ENCODE results near the gene ATP13A2.

The ATP13A2 gene, protein sequence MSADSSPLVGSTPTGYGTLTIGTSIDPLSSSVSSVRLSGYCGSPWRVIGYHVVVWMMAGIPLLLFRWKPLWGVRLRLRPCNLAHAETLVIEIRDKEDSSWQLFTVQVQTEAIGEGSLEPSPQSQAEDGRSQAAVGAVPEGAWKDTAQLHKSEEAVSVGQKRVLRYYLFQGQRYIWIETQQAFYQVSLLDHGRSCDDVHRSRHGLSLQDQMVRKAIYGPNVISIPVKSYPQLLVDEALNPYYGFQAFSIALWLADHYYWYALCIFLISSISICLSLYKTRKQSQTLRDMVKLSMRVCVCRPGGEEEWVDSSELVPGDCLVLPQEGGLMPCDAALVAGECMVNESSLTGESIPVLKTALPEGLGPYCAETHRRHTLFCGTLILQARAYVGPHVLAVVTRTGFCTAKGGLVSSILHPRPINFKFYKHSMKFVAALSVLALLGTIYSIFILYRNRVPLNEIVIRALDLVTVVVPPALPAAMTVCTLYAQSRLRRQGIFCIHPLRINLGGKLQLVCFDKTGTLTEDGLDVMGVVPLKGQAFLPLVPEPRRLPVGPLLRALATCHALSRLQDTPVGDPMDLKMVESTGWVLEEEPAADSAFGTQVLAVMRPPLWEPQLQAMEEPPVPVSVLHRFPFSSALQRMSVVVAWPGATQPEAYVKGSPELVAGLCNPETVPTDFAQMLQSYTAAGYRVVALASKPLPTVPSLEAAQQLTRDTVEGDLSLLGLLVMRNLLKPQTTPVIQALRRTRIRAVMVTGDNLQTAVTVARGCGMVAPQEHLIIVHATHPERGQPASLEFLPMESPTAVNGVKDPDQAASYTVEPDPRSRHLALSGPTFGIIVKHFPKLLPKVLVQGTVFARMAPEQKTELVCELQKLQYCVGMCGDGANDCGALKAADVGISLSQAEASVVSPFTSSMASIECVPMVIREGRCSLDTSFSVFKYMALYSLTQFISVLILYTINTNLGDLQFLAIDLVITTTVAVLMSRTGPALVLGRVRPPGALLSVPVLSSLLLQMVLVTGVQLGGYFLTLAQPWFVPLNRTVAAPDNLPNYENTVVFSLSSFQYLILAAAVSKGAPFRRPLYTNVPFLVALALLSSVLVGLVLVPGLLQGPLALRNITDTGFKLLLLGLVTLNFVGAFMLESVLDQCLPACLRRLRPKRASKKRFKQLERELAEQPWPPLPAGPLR

DNA sequence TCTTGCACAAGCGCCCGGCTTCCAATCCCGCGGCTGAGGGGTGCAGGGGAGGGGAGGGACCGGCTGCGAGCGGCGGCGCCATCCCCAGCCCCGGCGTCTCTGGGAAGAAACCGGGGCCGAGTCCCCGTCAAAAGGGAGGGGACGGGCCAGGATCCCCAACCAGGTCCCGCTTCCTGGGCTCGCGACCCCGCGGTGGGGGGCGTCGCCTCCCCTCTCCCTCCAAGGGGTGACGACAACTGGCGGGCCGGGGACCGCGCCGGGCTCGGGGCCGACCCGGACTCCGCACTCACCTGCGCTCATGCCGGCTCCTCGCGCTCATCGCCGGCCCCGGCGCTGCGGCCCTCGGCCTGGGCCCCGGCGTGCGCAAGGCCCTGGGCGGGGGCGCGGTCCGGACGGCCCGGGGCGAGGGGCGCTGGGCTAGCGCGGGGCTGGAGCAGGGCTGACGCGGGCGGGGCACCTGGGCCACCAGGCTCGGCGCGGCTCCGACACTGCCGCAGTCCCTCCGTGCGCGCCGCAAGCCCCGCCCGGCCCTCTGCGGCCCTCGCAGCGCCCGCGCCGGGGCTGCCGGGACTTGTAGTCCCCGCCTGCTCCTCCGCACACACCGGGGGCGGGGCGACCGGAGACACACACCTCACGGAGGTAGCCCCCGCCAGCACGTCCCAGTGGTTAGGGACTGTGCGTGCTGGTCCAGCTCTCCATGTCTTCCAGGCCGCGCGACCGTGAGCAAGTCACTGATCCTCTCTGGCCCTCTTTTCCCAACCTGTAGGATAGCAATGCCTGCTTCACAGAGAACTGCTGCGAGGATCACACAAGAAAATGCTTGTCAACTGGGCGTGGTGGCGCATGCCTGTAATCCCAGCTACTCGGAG lies at the start of gene ATP13A2:
TSS of gene ATP13A2 (minus strand) at position 490 of the 869 bp plus-strand sequence. CDS start at position 300, 190 bp downstream.
- peak; percentile 54 to 79 (median 62) for DNase-seq (ENCODE audit: low read depth in 2 of 3, low spot score in 1 of 3)

DNA sequence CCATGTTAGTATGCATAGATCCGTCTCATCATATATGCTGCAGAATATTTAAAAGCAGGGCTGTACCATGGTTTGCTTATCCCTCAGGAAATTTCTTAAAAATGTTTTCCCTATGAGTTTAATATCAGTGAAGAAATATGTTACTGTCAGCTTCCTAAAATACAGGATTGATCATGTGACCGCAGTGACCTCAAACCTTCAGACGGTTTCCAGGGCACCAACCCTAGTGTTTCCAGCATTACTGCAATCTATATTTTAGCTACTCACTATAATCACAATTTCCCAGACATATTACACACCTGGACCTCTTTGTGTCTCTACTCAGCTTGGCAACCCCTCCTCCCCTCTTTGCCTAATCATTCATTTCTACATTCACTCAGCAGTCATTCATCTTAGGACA lies 49.8 kb upstream of the ATP13A2 start:
- no peak for DNase-seq (ENCODE audit: low read depth in 2 of 3, low spot score in 1 of 3)

DNA sequence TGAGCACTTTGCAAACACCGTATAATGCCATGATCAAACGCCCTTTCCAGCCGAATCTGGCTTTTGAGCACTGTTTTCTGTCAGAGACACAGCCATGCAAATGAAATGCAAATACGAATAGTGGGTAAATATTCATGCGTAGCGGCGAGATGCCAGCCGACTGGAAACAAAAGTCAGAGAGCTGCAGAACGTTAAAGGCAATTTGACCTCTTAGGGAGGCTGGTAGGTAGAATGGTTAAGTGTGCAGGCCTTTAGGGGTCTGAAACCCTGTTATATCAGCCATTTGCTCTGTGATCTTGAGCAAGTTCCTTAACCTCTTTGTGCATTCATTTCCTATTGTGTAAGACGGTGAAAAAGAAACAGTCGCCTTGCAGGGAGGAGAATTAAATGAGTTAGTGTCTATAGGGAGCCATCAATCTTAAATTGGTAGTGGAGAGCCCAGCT lies 48.6 kb upstream of the ATP13A2 start:
- no peak for DNase-seq (ENCODE audit: low read depth in 2 of 3, low spot score in 1 of 3)

DNA sequence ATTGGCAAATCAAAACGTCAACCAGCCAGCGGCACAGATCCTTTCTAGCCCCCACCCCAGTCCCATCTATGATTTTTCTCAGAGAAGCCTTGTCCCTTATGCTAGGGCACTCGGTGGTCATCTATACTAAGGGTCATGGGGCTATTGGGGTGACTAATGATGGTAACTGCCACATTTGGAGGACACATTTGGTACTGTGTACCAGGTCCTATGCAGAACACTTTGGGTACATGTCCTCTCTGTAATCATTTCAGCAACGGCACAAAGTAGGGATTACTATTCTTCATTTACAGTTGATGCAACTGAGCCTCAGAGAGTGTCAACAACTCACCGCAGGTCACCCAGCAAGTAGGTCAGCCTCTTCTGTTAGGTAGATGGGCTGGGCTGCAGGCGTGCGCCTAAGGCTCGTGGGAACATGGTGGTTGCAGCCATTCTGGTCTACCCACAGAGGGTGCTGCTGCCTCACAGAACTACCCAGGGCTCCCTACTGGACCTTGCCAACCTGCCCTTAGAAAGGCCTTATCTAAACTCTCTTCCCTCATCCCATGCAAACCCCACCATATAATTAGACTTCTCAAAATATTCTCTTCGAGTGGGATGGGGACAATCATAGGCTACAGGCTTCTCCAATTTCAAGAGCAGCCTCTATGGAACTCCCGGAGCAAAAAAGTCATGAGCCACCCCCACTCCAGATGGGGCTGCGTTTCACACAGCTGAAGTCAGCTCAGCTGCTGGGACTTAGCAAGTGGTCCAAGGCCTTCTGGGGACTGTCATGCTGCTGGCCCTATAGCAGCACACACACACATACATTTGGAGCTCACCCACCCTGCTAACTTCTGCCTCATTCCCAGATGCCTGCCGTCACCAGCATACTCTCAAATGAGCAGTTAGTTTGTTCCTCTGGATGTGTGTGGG lies 47.9 kb upstream of the ATP13A2 start:
- peak in 2 of 3 donors; percentile 9 to 23 for DNase-seq (ENCODE audit: low read depth in 2 of 3, low spot score in 1 of 3)

DNA sequence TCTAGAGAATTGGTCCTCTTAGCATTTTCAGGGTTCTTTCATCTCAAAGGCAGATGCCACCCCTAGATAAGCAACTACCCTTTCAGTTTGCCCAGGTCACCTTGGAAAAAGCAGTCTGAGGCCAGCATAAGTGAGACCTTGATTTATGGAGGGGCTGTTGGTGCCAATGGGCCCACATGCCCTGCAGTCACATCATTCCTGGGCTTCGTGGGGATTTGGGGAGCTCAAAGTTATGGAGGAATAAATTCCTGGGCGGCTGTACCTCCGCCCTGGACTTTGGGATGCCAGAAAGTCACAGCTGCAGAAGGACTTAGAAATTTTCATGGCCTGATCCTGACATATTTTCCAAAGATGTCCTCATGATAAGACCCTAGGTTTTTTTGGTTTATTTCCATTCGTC lies 44.8 kb upstream of the ATP13A2 start:
- DNase-seq (ENCODE audit: low read depth in 2 of 3, low spot score in 1 of 3): no peak

DNA sequence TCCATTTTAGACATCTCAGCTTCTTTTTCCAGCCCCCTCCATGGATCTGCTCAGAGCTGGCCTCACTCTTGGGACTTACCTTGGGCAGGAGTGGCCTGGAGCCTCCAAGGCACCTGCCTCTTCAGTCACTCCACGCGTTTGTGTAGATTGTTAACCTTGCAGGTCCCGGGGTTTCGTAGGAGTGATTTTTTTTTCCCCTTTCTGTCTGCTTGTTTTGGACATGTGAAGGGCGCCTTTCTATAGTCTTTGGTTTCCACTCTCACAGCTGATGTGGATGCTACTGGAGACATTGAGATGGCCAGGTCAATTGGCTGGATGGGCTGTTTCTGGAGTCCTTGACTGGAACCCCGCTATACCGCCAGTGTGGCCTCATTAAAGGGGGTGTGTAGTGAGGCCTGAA lies 44.1 kb upstream of the ATP13A2 start:
- DNase-seq (ENCODE audit: low read depth in 2 of 3, low spot score in 1 of 3): no peak

DNA sequence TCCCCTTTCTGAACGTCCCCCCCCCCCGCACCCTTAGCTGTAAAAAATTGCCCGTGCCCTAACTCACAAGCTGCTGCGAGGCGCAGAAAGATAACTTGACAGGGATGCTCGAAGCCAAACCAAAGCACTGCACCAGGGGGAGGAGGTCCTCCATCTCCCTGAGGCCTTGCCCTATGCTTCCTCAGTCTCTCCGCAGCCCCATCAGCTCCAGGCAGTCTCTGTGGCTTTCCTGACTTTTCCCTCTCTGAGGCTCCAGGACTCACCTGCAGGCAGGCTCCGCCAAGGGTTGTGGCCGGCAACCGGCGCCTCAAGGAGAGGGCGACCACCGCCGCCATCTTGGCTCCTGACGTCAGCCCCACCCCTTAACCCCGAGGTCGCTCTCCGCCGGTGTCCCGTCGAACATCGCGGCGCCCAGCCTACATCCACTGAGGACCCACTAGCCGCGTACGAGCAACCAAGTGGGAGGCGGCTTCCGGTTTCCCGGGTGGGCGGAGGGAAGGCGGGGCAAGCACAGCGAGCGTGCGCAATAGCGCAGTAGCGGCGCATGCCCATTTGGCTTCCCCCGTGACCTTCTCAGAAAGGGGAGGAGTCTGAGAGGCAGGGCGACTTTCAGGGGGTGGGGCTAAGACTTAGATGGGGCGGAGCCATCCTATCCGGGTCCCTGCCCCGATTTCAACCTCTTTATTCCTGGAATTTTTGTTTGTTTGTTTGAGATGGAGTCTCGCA lies 42.1 kb upstream of the ATP13A2 start, which contains the start of gene SDHB:
TSS of gene SDHB (minus strand) at position 348 of the 726 bp plus-strand sequence. CDS start at position 335, 13 bp downstream.
- peak; percentile 97 to 99 (median 99) for DNase-seq (ENCODE audit: low read depth in 2 of 3, low spot score in 1 of 3)

DNA sequence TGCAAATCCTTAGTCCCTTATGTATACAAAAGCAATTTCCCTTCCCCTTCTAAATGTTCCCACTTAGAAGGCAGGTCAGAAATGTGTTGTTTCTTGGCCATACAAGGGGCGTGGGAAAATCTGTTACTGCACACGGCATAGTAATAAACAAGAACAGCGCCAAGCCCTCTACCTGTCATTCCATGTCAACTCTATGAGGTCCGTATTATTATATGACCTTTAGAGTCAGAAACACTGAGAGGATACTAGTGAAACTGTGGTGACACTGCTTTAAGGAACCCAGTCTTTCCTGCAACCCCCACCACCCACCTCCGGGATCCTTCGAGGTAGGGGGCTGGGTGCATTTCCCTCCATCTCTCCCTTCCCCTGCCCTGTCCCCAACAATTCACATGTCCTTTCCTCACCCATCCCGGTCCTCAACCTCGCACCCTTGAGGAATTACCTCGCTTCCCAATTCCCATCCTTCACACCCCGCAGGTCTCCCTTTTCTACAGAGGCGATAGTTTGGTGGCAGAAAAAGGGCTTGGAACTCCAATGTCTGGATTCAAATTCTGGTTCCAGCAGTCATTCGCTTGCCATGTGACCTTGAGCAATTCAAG lies 41.5 kb upstream of the ATP13A2 start:
- no peak for DNase-seq (ENCODE audit: low read depth in 2 of 3, low spot score in 1 of 3)

DNA sequence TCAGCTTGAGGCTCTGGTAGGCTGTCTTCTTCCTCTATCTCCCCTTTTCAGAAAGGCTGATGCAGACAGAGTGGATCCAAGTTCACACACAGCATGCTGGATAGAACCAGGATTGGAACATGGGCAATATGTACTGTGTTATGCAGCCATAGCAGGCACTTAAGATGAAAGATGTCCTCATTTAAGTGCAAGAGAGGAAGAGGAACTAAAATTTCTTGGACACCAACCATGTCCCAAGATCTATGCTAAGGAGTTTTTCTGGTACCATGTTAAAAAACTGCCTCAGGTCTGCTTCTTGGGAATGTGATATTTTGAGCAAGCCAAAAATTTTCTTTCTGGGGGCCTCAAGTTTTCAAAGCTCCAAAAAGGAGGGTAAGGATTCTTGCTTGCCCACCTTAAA lies 40.9 kb upstream of the ATP13A2 start:
- no peak for DNase-seq (ENCODE audit: low read depth in 2 of 3, low spot score in 1 of 3)

DNA sequence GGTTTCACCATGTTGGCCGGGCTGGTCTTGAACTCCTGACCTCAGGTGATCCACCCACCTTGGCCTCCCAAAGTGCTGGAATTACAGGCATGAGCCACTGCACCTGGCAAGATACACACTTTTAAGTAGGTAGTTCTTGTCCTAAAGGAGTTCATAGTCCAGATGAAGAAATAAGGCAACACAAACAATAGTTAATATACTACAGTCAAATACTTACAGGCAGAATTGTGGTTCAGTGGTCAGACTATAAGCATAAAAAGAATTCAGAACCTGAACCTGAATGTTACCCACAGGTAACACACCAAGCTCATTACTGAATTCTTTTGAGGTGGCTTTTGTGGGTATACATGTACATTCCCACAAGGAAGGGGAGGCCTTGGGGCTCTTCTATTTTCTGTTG lies 40.3 kb upstream of the ATP13A2 start:
- DNase-seq (ENCODE audit: low read depth in 2 of 3, low spot score in 1 of 3): no peak

DNA sequence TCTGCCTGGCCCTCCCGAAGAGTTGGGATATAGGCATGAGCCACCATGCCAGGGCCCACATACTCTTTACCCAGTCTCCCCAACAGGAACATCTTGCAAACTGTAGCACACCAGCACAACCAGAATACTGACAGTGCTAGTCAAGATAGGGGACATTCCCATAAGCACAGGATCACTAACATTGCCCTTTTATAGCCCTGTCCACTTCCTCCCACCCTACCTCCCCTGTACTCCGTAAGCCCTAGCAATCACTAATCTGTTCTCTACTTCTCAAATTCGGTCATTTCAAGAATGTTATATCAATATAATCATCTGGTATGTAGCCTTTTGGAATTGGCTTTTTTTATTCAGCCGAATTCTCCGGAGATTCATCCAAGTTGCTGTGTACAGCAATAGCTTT lies 36.2 kb upstream of the ATP13A2 start:
- DNase-seq (ENCODE audit: low read depth in 2 of 3, low spot score in 1 of 3): no peak

DNA sequence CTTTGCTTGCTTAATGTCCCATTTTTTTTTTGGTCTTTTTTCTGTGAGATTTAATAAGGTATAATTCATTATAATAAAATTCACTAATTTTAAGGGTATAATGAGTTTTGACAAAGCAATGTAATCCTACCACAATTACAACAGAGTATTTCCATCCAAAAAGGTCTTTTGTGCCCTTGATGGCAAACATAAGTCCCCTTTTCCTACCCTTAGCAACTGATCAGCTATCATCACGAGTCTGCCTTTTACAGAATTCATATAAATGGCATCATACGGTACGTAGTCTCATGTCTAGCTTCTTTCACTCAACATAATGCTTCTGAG lies 34.6 kb upstream of the ATP13A2 start:
- no peak for DNase-seq (ENCODE audit: low read depth in 2 of 3, low spot score in 1 of 3)

DNA sequence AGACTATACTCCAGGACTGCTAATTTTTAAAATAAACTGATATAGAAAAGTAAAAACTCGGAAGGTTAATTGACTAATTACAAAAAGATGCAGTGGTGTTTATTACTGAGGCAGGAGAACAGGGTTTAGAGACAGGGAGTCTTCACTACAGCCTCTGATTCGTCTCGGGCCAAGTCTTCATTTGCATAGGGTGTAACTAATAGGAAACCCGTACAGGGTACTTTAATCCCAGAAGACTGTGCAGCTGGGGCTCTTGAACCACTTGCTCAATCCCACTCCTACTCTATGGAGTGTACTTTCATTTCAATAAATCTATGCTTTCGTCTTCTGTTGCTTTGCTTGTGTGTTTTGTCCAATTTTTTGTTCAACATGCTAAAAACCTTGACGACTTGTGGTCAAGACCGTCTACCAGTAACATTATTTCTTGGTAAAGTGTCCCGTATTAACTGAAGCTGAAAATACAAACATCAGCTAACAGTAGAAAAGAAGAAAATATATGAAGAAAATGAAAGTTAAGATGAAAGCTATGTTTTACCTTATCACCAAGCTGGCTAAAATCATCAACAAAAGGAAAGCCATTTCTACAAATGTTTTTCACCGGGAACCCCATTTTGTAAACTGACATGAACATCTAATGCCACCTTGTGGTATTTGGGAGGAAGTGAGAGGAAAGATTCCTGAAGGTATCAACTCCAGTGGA lies 34.1 kb upstream of the ATP13A2 start:
- DNase-seq (ENCODE audit: low read depth in 2 of 3, low spot score in 1 of 3): no peak

DNA sequence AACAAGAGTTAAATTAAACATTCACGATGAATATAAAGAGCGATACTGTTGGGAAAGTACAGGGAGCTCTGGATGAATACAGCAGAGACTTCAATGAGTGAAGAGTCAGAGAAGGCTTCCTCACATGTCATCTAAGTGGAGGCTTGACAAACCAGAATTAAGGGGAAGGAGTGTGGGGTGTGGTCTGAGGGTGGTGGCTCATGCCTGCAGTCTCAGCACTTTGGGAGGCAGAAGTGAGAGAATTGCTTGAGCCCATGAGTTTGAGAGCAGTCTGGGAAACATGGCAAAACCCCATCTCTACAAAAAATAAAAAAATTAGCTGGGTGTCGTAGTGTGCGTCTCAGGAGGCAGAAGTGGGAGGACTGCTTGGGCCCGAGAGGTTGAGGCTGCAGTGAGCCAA lies 33.4 kb upstream of the ATP13A2 start:
- no peak for DNase-seq (ENCODE audit: low read depth in 2 of 3, low spot score in 1 of 3)

DNA sequence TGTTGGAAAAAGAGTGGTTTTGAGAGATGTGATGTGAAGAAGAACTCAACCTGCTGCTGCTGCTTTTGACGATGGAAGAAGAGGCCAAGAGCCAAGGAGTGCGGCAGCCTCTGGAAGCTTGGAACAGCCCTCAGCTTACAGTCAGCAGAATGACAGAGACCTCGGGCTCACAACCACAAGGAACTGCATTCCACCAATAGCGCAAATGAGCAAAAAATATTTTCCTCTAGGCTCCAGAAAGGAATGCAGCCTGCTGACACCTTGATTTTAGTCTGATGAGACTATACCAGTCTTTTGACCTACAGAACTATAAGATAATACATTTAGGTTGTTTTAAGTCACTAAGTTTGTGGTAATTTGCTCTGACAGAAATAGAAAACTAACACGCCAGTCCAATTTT lies 31.9 kb upstream of the ATP13A2 start:
- no peak for DNase-seq (ENCODE audit: low read depth in 2 of 3, low spot score in 1 of 3)

DNA sequence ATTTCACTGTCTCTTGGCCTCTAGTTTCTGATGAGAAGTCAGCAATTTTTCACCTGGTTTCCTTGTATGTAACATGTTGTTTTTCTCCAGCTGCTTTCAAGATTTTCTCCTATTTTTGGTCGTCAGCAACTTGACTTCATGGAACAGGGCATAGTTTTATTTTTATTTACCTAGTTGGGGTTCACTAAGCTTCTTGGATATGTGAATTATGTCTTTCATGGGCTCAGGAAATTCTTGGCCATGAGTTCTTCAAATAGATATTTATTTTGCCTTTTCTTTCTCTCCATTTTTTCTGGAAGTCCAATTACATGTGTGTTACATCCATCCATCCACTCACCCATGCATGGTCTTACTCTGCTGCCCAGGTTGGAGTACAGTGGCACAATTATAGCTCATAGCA lies 28.4 kb upstream of the ATP13A2 start:
- DNase-seq (ENCODE audit: low read depth in 2 of 3, low spot score in 1 of 3): no peak

DNA sequence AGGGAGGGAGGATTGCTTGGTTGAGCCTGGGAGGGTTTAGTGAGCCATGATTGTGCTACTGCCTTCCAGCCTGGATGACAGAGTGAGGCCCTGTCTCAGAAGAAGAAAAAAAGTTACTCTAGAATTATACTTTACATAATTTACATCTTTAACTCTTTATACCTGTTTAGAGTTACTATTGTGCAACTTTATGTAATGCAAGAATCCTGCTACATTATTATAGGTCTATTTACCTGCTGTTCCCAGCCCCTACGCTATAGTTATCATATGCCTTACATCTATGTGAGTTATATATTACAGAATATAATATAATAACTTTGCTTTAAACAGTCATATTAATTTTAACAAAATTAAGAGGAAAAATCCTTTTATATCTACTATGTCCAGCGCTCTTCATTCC lies 27.8 kb upstream of the ATP13A2 start:
- DNase-seq (ENCODE audit: low read depth in 2 of 3, low spot score in 1 of 3): no peak

DNA sequence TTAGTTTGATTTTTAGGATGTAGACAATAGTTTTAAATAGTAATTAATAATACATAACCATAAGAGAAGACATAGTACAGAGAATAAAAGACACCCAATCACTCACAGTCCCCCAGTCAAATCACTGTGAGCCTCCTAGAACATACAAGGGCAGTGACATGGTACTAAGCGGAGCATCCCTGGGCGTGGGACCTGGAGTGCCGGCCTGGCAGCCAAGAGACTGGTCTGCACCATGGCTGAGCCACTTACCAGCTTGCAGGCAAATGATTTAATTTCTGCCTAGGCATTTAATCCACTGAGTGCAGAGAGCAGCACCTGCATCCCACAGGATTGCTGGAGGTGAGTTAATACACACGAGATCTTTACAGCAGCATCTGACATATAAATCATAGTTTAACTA lies 21.8 kb upstream of the ATP13A2 start:
- DNase-seq (ENCODE audit: low read depth in 2 of 3, low spot score in 1 of 3): no peak

Measured in stimulated activated CD4-positive, alpha-beta T cell treated with anti-CD3 and anti-CD28 coated beads, Interleukin-12 subunit alpha, Interleukin-12 subunit beta, amount 100 ng/mL, for 48 hours (primary cell).